CD4-positive, alpha-beta T cell treated with Interleukin-15 for 1 hour (primary cell): Measurements from ENCODE around the gene P2RX4.
A peak's percentile ranks its signal among the peaks of the same experiment; 100 is the strongest.
"Not testable (repeated sequence)": the region's sequence is repeated elsewhere in the genome, so short reads cannot be mapped to it uniquely, and the experiment has no call there.

Experiments used
- DNase-seq: peaks from one replicate; pipeline ENCODE4 v3.0.0-alpha.2; 2020

P2RX4 gene

DNA sequence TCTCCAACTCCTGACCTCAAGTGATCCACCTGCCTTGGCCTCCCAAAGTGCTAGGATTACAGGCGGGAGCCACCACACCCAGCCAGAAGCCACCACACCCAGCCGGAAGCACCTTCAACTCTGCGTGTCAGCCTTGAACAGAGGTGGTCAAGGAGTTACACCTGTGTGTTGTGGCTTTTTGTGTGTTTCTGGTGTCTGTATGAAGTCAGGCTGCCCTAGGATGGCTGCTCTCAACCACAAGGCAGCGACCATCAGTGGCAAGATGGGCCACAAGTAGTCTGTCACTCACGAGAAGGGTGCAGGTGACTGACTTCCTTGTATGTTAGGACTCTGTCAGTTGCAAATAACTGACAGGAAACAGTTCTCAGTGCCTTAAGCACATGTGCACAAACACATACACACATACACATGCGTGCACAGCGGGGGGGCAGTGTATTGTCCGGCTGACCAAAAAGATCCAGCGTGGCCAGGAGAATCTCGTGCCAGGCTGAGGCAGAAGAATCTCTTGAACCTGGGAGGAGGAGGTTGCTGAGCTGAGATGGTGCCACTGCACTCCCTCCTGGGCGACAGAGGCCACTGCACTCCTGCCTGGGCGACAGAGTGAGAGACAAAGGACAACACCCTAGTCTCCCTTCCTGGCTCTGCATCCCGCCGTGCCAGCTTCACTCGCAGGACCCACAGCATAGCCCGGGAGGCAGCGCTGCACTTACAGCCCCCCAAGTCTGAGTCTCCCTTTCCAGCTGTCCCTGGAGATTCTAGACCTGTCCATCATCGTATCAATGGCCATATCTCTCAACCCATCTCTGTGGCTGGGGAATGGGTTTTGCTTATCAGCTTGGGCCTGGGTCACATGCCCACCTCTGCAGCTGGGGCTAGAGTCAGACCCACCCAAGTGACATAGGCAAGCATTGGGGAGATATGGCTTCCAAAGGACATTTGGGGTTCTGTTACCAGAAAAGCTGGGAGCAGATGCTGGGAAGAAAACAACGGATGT lies 13.7 kb downstream of the P2RX4 start:
- DNase-seq: peak; percentile 55

- DNase-seq: no peak
These were observed 14.7 kb downstream of the P2RX4 start for GRCh38 chr12:121224591-121224990.

DNA sequence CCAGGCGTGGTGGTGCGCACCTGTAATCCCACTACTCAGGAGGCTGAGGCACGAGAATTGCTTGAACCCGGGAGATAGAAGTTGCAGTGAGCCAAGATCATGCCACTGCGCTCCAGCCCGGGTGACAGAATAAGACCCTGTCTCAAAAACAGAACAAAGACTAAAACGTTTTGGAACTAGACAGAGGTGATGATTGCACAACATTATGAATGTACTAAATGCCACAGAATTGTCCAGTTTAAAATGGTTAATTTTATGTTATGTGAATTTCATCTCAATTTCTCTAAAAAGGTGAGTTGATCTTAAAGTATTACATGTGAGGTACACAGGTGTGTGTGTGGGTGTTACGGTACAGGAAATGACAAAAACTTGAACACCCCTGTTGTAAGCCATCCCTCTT lies 16.5 kb downstream of the P2RX4 start:
- DNase-seq: no peak

DNA sequence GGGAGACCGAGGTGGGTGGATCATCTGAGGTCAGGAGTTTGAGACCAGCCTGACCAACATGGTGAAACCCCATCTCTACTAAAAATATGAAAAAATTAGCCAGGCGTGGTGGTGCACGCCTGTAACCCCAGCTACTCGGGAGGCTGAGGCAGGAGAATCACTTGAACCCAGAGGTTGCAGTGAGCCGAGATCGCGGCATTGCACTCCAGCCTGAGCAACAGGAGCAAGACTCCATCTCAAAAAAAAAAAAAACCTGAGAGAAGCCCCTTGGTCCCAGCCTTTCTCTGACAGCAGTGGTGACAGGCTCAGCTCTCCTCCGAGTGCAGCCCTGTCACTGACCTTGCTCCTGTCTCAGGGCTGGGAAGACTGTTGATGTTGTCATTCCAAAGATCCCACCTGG lies 16.9 kb downstream of the P2RX4 start:
- not testable (repeated sequence) for DNase-seq

- no peak for DNase-seq
These were observed 17.4 kb downstream of the P2RX4 start for GRCh38 chr12:121227294-121227693.

GRCh38 chr12:121228919-121229665 lies 19.2 kb downstream of the P2RX4 start:
- no peak for DNase-seq

DNA sequence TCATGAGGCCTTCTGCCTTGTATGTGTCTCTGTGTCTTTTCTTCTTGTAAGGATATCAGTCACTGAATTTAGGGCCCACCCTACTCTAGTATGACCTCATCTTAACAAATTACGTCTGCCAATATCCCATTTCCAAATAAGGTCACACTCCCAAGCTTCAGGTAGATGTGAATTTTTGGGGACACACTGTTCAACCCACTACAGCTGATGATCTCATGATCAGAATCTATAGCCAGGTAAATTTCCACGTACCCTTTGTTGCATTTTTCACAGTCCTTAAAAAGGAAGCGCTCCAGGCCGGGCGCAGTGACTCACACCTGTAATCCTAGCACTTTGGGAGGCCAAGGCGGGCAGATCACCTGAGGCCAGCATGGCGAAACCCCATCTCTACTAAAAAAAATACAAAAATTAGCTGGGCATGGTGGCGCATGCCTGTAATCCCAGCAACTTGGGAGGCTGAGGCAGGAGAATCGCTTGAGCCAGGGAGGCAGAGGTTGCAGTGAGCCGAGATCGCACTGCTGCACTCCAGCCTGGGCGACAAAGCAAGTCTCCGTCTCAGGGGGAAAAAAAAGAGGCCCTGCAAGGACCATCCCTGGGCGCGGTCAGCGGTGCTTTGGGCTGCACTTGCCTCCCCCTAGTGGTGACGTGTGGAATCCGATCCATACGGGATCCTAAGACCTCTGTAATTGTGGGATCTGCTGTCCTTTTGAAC lies 20.1 kb downstream of the P2RX4 start:
- peak; percentile 65 for DNase-seq

DNA sequence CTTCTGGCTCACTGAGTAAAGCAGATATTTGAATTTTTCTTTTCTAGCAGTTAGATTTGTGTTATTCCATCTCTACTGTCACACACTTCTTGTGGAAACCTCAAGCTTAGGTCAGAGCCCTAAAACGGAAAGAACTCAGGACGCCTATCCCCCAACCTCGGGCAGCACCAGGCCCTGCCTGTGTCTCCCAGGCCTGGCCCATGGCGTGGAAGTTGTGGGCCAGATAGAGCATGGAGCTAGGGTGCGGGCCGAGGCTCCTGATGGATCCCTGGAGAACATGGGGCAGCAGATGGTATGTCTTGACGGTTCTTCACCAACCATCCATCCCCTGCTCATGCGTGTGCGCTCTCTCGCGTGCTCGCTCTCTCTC lies 20.6 kb downstream of the P2RX4 start:
- DNase-seq: no peak

DNA sequence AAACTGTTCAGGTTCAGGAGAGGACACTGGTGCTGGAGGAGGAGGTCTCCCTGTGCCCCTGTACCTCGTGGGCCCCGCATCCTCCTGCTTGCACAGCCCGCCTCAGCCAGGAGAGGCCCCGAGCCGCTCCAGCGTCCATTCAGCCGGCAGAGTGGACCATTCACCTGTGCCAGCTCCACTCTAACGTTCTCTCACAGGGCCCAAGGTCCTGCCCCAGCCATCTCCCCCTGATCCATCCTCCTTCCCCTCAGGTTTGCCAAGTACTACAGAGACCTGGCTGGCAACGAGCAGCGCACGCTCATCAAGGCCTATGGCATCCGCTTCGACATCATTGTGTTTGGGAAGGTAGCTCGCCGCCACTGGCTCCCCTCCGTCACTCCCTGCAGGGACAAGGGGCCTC lies 22.2 kb downstream of the P2RX4 start:
- no peak for DNase-seq

DNA sequence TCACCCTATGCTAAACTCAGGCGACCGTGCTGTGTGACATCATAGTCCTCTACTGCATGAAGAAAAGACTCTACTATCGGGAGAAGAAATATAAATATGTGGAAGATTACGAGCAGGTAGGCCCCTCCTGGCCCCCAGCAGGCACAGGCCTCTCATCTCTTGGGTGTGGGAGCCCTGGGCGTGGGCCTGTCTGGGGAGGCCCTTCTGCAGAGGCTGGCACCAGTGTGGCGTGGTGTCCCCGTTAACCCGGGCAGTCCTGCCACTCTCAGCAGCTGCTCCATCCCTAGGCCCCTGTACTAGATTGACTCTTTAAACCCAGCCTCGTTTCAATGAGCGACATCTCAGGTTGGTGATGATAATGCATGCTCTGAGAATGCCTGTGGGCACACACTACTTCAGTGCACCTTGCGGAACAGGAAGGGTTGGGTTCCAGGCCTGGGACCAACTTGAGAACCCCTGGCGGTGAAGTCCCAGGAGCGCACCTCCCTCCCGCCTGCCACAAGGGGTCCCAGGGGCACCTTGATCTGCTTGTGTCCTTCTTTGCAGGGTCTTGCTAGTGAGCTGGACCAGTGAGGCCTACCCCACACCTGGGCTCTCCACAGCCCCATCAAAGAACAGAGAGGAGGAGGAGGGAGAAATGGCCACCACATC lies 23.2 kb downstream of the P2RX4 start:
- DNase-seq: no peak

- no peak for DNase-seq
These were observed 23.7 kb downstream of the P2RX4 start for GRCh38 chr12:121233628-121234020.

GRCh38 chr12:121236776-121237175 lies 26.8 kb downstream of the P2RX4 start:
- no peak for DNase-seq

GRCh38 chr12:121237415-121237814 lies 27.5 kb downstream of the P2RX4 start:
- DNase-seq: no peak

DNA sequence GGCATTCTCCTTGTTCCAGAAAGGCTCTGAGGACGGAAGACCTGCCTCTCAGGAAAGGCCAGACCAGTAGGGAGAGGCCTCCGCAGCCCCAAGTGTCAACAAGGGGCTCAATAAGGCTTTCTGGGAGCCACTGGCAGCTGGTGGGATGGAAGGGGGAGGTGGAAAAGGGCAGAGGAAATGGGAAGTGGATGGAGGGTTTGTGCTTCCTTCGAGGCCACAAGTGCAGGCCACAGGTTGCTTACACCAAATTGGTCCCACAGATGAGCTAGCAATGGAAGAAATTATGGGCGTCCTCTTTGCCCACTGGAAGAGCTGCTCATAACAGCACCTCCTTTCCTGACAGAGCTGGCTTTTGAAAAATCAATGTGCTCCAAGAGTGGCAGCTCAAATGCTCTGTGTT lies 28.2 kb downstream of the P2RX4 start:
- DNase-seq: no peak

- no peak for DNase-seq
These were observed 28.8 kb downstream of the P2RX4 start for GRCh38 chr12:121238604-121239350.

DNA sequence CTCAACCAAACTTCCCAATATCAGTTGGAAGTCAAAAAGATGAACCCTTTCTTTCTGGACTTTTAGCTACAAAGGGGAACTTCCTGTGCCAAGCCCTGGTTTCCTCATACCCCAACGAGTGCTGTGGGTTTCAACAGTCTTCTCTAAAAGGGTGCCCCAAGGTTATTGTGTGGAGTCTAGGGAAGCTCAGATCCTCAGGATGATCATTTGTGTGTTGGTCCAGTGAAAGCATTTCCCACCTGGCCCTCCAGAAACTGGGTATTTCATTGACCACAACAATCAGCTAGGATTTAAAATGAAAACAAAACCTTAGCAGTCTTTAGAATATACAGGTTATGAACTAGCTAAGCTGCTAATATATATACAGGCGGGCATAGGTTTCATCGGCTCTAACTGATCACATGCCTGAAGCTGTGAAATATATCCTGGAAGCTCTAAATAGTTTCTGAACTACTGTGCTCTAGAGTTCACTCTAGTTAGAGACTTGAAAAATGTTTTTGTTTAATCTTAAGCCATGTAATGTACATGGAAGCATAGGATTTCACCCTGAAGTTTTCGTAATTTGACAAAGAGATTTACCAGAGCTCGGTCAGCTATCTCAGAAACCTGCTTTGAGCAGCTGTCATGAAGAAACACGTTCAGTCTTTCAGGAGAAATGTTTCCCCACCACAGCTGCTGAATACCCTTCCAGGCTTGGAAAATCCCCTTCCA lies 29.6 kb downstream of the P2RX4 start:
- no peak for DNase-seq

- no peak for DNase-seq
These were observed 30.1 kb downstream of the P2RX4 start for GRCh38 chr12:121240062-121240420.

DNA sequence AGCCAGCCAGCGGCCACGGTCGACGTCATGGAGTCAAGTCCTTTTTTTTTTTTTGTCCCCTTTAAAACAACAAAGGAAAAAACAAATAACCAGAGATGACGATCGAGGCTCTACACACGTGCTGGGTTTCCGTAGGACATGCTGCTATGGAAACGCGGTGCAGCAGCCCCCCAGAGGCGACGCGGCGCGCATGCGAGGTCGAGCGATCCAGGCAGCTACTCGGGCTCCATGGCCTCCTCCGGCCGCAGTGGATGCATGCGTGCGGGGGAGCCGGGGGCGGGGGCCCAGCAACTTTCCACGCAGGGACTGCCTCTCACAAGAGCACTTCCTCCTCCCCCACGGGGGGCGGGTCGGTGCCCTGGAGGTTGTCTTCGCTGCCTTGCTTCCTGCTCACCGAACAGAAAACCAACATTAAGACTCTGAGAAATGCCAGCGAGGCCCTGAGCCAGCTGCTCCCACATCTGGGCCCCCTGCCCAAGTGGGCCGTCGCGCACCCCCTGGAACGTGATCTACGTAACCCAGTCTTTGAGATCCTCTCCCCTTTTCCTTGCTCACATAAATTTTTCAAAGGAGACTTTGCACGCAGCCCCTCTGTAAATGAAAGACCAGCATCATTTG lies 30.7 kb downstream of the P2RX4 start:
- DNase-seq: peak; percentile 96

DNA sequence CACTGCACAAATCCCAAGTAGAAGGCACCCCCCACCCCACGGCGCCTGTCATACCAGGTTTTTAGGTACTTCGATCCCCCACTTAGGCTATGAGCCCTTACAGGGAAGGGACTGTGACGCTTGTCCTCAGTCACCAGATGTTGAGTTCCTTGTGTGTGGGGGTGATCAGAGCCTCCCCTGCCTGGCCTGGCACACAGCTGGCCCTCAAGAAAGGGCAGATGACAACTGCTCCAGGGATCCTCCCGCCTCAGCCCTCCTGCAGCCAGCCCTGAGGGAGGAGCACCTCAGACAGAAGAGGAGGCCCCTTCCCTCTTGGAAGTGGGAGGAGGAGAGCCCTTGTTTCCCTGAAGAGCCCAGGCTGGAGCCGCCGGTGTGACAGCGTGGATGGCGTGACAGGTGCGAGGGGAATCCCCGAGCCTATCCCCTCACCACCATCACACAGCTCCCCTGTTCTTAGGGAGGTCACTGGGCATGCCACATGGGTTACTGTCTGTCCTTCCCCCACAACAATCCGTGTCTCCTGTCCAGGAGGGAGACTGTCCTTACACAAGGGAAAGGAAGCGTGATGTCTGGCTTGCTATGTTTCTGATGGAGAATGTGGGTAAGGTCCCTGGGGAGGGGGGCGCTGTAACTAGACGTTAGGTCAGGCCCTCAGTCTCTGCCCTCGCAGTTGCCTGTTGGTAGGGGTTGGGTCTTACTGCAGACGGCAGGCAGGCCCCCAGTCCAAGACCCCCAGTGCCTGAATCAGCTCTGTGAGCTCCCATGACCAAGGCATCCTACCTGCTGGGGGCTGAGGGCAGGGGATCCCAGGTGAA lies 31.4 kb downstream of the P2RX4 start:
- DNase-seq: no peak

- DNase-seq: no peak
These were observed 35.1 kb downstream of the P2RX4 start for GRCh38 chr12:121245031-121245430.
